Stomach smooth muscle (tissue), 2 donors: ENCODE results near the gene PLPP3.

Source experiments
- H3K27ac ChIP-seq: one replicate; pipeline ENCODE4 v1.7.0; 2013; ENCODE audit warnings: mild to moderate bottlenecking, low read length, inconsistent platforms
- H3K27me3 ChIP-seq, 2 donors: one replicate each; pipeline ENCODE4 v1.7.0; 2013; ENCODE audit warnings: low read length in 2 of 2; ENCODE audit not compliant: insufficient read depth in 2 of 2, control insufficient read depth in 1 of 2
- H3K36me3 ChIP-seq, 2 donors: one replicate each; pipeline ENCODE4 v1.7.0; 2013; ENCODE audit warnings: low read length in 2 of 2; ENCODE audit not compliant: control insufficient read depth in 2 of 2, insufficient read depth in 2 of 2
- H3K4me1 ChIP-seq: one replicate; pipeline ENCODE4 v1.7.0; 2013; ENCODE audit warnings: low read length; ENCODE audit not compliant: control insufficient read depth, insufficient read depth
- H3K4me3 ChIP-seq, 2 donors: one replicate each; pipeline ENCODE4 v1.7.0; 2013; ENCODE audit warnings: low read length in 2 of 2
- H3K9ac ChIP-seq, 2 donors: one replicate each; pipeline ENCODE4 v1.7.0; 2013; ENCODE audit warnings: low read length in 2 of 2, mild to moderate bottlenecking in 1 of 2
- H3K9me3 ChIP-seq, 2 donors: one replicate each; pipeline ENCODE4 v1.7.0; 2013; ENCODE audit warnings: low read length in 2 of 2; ENCODE audit not compliant: control insufficient read depth in 2 of 2
- donor health status: healthy.
- donor health status: Pancreatic carcinoma.

Gene PLPP3

DNA sequence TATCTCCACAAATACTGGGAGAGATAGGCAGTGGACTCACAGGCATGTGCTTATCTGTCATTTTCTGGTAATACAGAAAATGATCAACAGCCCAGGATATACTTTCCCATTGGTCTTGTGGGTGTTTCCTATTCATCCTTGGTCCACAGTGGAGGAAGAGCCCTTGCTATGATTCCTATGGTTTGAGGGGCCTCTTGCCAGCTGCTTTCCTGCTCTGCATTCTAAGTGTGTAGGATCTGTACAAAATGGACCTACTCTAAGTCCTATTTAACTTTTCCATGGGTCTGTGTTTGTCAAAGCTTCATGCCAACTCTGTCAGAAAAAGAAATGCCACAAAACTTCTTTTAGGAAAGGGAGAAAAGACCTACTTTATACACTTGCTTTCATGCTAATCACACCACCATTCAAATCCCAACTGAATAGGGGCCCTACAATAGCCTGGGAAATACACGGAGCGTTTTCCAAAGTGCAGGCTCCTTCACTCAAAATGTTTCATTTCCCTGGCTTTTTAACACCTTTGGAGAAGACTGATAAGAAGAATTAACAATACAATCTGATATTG is 16.4 kb downstream of the PLPP3 start:
- H3K4me3 ChIP-seq, result no peak overlapping the region
- H3K27ac ChIP-seq, result no peak overlapping the region
- no peaks in the 10 kb centered on the region for H3K36me3 ChIP-seq
- no peaks in the 10 kb centered on the region for H3K9me3 ChIP-seq
- H3K9ac ChIP-seq, result no peak overlapping the region
- no peaks in the 10 kb centered on the region for H3K4me1 ChIP-seq
- no peaks in the 10 kb centered on the region for H3K27me3 ChIP-seq

DNA sequence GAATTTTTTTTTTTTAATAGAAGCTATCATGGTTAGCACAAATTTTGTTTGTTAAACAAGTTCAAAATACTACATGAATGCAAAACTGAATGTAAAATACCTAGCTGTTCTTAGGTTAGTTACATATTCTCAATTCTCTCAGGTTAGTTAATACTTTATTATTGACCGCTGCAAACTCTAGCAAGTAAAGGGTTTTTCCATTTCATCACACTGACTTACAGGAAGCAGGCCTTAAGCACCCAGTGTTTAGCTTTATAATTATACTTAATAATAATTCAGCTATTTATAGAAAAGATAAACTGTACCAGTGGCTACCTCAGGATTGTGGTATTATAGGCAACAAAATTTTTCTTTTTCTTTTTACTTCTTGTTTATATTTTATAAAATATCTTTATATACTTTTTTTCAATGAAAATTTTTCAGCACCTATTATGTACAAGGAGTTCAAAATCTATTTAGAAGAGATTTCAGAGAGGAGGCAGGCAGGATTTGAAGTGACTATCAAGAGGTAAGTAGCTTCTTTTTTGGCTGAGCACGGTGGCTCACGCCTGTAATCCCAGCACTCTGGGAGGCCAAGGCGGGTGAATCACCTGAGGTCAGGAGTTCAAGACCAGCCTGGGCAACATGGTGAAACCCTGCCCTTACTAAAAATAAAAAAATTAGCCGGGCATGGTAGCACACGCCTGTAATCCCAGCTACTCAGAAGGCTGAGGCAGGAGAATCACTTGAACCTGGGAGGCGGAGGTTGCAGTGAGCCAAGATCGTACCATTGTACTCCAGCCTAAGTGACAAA is 17.9 kb downstream of the PLPP3 start:
- Histone ChIP-seq H3K9me3 (no peaks in the 10 kb centered on the region), H3K4me3 (no peak overlapping the region), H3K36me3 (no peaks in the 10 kb centered on the region), H3K4me1 (no peaks in the 10 kb centered on the region), H3K9ac (no peak overlapping the region), H3K27ac (no peak overlapping the region), H3K27me3 (no peaks in the 10 kb centered on the region)

DNA sequence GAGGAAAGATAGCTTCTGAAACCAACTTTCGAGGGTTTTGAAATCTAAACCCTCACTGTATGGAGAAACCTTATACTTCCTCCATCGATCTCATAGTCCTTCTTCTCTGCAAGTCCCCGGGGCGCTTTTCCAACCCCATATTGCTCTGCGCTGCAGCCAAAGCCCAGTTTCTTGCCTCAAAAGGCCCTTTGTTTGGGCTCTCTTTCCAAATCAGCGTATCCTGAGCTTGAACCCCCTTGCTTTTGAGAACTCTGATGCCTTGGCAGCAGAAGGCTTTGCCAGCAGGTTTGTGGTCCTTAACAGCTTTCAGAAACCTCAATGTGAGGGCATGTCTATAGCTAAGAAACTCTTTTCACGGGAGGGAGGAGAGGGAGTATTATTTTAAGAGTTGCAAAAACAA is 21.6 kb downstream of the PLPP3 start:
- Histone ChIP-seq H3K4me1 (no peaks in the 10 kb centered on the region), H3K27me3 (no peaks in the 10 kb centered on the region), H3K9ac (no peak overlapping the region), H3K4me3 (no peak overlapping the region), H3K9me3 (no peaks in the 10 kb centered on the region), H3K36me3 (no peaks in the 10 kb centered on the region), H3K27ac (no peak overlapping the region)

DNA sequence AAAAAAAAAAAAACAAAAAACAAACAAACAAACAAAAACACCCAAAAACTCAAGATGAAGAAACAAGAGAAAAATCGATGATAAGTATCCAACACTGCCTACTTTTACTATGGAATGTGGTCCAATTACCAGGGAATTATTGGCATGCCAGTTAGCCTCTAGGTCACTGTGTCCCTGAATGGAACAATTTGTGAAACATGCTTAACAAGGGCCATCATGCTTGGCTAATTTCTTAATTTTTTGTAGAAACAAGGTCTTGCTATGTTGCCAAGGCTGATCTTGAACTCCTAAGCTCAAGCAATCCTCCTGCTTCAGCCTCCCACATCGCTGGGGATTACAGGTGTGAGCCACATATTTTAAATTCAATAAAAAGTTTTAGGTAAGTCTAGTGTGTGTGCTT is 23.9 kb downstream of the PLPP3 start:
- Histone ChIP-seq H3K27ac (no peak overlapping the region), H3K4me1 (peaks cover 9% of the 10 kb centered on the region), H3K27me3 (no peaks in the 10 kb centered on the region), H3K36me3 (no peaks in the 10 kb centered on the region), H3K4me3 (no peak overlapping the region), H3K9me3 (no peaks in the 10 kb centered on the region), H3K9ac (no peak overlapping the region)

DNA sequence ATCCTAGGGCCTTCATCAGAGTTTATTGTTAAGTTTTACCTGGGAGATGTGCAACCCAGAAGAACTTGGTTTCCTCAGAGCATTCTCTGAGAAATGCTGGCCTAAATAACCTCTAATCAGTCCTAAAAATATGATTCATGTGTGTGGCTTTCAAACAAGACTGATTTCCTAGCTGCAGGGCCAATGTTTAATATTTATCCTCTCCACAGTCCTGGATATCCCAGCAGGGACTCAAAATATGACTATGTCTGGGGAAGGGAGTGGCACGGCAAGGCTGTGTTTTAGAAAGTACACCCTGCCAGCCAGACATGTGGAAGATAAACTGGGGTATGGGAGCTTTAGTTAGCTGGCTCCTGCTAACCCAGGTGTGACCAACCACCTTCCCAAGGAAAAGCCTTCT is 26.3 kb downstream of the PLPP3 start:
- Histone ChIP-seq H3K36me3 (peaks cover 0 to 2% of the 10 kb centered on the region in 2 donors), H3K9ac (no peak overlapping the region), H3K4me1 (peaks cover 14% of the 10 kb centered on the region), H3K27me3 (no peaks in the 10 kb centered on the region), H3K4me3 (no peak overlapping the region), H3K9me3 (no peaks in the 10 kb centered on the region), H3K27ac (no peak overlapping the region)

DNA sequence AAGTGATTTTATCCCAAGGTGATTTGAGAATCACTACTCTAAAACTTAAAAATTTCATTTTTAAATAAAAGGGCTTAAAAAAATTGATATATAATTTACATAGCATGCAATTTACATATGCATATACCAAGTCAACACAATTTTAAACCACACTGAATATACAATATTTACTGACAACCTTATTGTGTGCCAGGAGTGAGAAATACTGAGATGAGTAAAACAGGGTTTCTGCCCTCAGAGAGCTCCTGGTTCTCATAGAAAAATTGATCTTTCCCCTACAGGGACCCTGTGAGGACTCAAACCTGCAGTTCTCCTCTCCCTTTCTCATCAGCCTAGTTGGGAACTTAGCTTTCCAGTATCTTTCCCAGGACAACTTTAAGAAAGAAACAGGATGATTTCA is 27.0 kb downstream of the PLPP3 start:
- Histone ChIP-seq H3K4me3 (no peak overlapping the region), H3K27me3 (no peaks in the 10 kb centered on the region), H3K4me1 (peaks cover 14% of the 10 kb centered on the region), H3K36me3 (peaks cover 0 to 2% of the 10 kb centered on the region in 2 donors), H3K9ac (no peak overlapping the region), H3K9me3 (no peaks in the 10 kb centered on the region), H3K27ac (no peak overlapping the region)

DNA sequence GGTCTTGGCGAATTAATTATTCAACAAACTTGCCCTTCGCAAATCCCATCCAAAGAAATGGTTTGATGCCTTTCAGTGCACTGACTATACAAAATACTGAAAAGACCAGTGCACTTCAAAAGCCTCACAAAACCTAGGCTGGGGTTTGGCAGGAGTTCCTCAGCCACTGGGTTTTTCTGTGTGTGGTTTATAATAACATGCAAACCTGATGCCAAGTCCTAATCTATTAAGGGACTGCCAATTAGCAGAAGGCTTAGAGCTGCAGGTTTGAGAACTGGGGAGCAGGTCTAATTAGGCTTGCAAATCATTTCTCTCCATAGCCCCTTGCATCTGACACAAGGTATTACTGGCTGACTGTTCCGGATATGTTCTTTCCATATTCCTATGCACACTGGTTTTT is 27.7 kb downstream of the PLPP3 start:
- Histone ChIP-seq H3K9ac (no peak overlapping the region), H3K36me3 (peaks cover 0 to 2% of the 10 kb centered on the region in 2 donors), H3K4me1 (peaks cover 14% of the 10 kb centered on the region), H3K9me3 (no peaks in the 10 kb centered on the region), H3K27ac (no peak overlapping the region), H3K4me3 (no peak overlapping the region), H3K27me3 (no peaks in the 10 kb centered on the region)

DNA sequence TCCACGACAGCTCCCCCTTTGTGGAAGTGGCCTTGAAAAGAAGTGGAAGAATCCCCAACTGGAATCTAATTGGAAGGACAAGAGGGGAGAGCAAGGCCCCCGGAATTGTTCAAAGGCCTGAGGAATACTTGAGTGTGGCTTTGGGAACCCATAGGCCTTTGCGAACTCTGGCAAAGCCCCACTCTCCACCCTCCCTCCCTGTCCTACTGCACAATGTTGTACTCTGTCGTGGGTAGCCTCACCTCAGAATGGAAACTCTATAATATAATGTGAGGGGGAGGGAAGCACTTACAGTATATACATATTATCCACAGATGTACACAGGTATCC is 28.5 kb downstream of the PLPP3 start:
- Histone ChIP-seq H3K27me3 (no peaks in the 10 kb centered on the region), H3K36me3 (peaks cover 0 to 2% of the 10 kb centered on the region in 2 donors), H3K27ac (no peak overlapping the region), H3K4me3 (no peak overlapping the region), H3K9ac (no peak overlapping the region), H3K9me3 (no peaks in the 10 kb centered on the region), H3K4me1 (peaks cover 14% of the 10 kb centered on the region)

DNA sequence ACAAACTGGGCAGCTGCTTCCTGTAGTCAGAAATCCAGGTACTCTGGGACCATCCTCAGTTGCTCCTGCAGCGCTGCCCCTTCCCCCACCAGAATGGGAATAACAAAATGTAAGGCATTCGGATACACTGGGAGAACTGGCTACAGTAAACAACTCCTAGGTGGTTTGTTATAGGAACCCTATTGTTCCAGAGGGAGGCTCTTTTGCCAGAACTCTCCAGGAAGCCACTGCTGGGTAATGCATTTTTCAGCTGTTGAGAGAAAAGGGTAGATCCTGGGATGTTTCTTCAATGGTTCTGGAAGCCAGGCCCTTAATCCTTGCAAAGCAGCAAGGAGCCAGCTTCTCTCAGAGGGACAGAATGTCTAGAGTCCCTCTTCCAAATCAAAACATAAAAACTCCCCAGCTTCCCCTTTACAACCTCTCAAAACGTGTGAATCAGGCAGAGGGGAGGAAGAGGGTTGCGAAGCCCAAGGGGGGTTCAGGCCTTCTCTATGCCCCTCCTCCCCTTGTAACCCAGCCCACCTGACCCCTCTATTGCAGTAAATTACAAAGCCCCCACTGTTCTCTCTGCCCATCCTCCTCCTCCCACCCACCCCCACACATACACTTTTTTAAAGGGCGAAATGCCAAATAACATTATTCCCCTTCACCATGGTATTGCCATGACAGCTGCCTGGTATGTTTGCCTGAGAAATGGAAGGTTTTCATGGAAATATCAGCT is 29.1 kb downstream of the PLPP3 start:
- peaks cover 0 to 2% of the 10 kb centered on the region in 2 donors for H3K36me3 ChIP-seq
- H3K9me3 ChIP-seq, result no peaks in the 10 kb centered on the region
- H3K4me3 ChIP-seq, result no peak overlapping the region
- peaks cover 14% of the 10 kb centered on the region for H3K4me1 ChIP-seq
- no peak overlapping the region for H3K27ac ChIP-seq
- no peak overlapping the region for H3K9ac ChIP-seq
- H3K27me3 ChIP-seq, result no peaks in the 10 kb centered on the region

DNA sequence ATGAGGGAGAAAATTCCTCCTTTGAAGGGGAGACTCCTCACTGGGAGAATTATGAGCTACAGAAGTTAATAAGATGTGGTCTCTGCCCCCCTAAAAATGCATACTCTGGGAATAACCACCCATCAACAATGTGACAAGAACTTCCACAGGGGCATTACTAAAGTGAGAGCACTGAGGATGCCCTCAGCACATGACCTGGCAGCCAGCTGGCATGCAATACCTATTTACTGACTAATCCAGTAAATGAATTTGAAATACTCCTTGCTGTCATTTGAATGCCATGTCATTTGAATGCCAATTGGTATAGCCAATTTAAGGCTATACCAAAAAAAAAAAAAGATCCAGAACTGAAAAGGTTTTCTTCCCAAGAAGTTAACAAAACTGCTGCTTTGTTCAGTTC is 30.8 kb downstream of the PLPP3 start:
- H3K27ac ChIP-seq, result no peak overlapping the region
- H3K4me1 ChIP-seq, result peaks cover 14% of the 10 kb centered on the region
- peaks cover 0 to 2% of the 10 kb centered on the region in 2 donors for H3K36me3 ChIP-seq
- H3K9ac ChIP-seq, result no peak overlapping the region
- no peak overlapping the region for H3K4me3 ChIP-seq
- no peaks in the 10 kb centered on the region for H3K27me3 ChIP-seq
- no peaks in the 10 kb centered on the region for H3K9me3 ChIP-seq

DNA sequence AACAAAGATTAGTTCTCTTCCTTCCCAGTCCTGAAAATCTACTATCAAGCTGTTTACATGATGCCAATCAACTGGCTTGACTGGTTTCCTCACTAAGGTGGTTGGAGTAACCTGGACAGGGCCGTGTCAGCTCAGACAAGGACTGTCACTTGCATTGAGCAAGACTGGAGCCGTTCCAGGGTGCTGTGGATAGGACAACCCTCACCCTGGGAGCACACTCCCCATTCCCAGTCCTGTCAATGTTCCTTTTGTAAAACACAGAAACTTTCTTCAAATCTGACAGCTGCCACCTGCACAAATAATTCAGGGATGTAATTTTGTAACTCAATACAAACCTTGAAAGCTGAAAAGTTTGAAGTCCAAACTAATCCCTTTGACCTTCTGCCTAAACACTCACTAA is 31.4 kb downstream of the PLPP3 start:
- H3K36me3 ChIP-seq, result peaks cover 0 to 2% of the 10 kb centered on the region in 2 donors
- H3K27ac ChIP-seq, result no peak overlapping the region
- peaks cover 14% of the 10 kb centered on the region for H3K4me1 ChIP-seq
- no peak overlapping the region for H3K9ac ChIP-seq
- H3K9me3 ChIP-seq, result no peaks in the 10 kb centered on the region
- no peaks in the 10 kb centered on the region for H3K27me3 ChIP-seq
- H3K4me3 ChIP-seq, result no peak overlapping the region
